ENCODE data around the gene THADA.

DNA sequence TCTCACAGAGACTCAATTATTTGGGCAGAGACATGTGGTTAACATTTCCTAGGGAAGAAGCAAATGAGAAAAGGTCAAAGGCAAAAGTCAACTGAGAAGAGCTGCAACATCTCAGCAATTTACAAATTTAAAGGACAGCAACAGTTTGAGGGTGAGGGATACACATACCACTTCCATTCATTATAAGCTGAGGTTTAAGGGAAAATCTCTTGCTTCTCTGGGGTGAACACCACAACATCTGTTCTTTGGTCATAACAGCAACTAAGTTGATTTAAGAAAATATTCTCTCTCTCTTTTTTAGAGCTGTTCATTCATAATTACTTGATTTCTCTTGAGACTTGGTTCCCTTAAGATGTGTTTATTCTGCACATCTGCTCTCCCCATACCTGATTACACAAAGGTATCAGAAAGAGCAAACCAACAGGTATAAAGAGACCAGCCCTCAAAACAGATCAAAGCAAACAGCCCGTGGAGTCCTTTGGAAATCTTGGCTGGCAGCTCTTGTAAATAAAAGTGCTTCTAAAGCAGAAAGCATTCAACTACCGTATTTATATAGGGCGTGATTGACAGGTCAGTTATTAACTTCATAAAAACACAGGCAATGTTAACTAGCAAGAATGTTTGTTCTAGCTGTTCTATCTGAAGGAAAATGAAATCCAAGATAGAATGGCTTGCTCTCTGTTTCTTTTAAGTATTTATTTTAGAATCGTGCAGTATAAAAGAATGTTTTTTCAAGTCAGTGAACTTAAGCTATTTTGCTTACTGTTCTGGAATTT, 132.8 kb downstream of the THADA start:
- TF ChIP-seq, protein P1, sequence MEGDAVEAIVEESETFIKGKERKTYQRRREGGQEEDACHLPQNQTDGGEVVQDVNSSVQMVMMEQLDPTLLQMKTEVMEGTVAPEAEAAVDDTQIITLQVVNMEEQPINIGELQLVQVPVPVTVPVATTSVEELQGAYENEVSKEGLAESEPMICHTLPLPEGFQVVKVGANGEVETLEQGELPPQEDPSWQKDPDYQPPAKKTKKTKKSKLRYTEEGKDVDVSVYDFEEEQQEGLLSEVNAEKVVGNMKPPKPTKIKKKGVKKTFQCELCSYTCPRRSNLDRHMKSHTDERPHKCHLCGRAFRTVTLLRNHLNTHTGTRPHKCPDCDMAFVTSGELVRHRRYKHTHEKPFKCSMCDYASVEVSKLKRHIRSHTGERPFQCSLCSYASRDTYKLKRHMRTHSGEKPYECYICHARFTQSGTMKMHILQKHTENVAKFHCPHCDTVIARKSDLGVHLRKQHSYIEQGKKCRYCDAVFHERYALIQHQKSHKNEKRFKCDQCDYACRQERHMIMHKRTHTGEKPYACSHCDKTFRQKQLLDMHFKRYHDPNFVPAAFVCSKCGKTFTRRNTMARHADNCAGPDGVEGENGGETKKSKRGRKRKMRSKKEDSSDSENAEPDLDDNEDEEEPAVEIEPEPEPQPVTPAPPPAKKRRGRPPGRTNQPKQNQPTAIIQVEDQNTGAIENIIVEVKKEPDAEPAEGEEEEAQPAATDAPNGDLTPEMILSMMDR (IDR thresholded peaks at IDR 0.05), result no peak
- TF ChIP-seq EZH2 (IDR thresholded peaks at IDR 0.05), result no peak
- TF ChIP-seq EZH2phosphoT487 (IDR thresholded peaks at IDR 0.05), result no peak

All from neural progenitor cell (in vitro differentiated cells).